ENCODE data around the gene SP3. TPM values are rescaled to one million over a fixed set of nuclear protein-coding genes. Genes with fewer than 3 reads are reported as not detected.

The SP3 gene
- total and polyA plus RNA-seq, 9 of the 15 experiments (the other 6 are each of a cell fraction or from before 2014, with no cell fraction given), result 12.0 to 106 (median 74.9) TPM

- TF ChIP-seq MITF (IDR thresholded peaks at IDR 0.05) (no peak), SLC30A9 (CRISPR knock-in tag; IDR thresholded peaks at IDR 0.05) (no peak), IRF2 (CRISPR knock-in tag; IDR thresholded peaks at IDR 0.05) (no peak), ZNF766 (CRISPR knock-in tag; conservative IDR thresholded peaks at IDR 0.05) (peak; percentile 85), CHD4 (IDR thresholded peaks at IDR 0.05; ENCODE audit: insufficient read depth, insufficient replicate concordance, low read depth, low read length, poor library complexity, severe bottlenecking) (no peak), KAT7 (CRISPR knock-in tag; IDR thresholded peaks at IDR 0.05; ENCODE audit: borderline replicate concordance) (no peak), SRSF7 (optimal IDR thresholded peaks at IDR 0.05; ENCODE audit: low read depth, low read length) (no peak), NCOA1 (IDR thresholded peaks at IDR 0.05; ENCODE audit: low read depth) (no peak), ZNF282 (CRISPR knock-in tag; IDR thresholded peaks at IDR 0.05) (no peak)
- TF ChIP-seq, protein P1, sequence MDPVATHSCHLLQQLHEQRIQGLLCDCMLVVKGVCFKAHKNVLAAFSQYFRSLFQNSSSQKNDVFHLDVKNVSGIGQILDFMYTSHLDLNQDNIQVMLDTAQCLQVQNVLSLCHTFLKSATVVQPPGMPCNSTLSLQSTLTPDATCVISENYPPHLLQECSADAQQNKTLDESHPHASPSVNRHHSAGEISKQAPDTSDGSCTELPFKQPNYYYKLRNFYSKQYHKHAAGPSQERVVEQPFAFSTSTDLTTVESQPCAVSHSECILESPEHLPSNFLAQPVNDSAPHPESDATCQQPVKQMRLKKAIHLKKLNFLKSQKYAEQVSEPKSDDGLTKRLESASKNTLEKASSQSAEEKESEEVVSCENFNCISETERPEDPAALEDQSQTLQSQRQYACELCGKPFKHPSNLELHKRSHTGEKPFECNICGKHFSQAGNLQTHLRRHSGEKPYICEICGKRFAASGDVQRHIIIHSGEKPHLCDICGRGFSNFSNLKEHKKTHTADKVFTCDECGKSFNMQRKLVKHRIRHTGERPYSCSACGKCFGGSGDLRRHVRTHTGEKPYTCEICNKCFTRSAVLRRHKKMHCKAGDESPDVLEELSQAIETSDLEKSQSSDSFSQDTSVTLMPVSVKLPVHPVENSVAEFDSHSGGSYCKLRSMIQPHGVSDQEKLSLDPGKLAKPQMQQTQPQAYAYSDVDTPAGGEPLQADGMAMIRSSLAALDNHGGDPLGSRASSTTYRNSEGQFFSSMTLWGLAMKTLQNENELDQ (CRISPR knock-in tag; IDR thresholded peaks at IDR 0.05; ENCODE audit: borderline replicate concordance), result no peak
- TF ChIP-seq, protein P2, sequence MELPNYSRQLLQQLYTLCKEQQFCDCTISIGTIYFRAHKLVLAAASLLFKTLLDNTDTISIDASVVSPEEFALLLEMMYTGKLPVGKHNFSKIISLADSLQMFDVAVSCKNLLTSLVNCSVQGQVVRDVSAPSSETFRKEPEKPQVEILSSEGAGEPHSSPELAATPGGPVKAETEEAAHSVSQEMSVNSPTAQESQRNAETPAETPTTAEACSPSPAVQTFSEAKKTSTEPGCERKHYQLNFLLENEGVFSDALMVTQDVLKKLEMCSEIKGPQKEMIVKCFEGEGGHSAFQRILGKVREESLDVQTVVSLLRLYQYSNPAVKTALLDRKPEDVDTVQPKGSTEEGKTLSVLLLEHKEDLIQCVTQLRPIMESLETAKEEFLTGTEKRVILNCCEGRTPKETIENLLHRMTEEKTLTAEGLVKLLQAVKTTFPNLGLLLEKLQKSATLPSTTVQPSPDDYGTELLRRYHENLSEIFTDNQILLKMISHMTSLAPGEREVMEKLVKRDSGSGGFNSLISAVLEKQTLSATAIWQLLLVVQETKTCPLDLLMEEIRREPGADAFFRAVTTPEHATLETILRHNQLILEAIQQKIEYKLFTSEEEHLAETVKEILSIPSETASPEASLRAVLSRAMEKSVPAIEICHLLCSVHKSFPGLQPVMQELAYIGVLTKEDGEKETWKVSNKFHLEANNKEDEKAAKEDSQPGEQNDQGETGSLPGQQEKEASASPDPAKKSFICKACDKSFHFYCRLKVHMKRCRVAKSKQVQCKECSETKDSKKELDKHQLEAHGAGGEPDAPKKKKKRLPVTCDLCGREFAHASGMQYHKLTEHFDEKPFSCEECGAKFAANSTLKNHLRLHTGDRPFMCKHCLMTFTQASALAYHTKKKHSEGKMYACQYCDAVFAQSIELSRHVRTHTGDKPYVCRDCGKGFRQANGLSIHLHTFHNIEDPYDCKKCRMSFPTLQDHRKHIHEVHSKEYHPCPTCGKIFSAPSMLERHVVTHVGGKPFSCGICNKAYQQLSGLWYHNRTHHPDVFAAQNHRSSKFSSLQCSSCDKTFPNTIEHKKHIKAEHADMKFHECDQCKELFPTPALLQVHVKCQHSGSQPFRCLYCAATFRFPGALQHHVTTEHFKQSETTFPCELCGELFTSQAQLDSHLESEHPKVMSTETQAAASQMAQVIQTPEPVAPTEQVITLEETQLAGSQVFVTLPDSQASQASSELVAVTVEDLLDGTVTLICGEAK (IDR thresholded peaks at IDR 0.05), result no peak
- TF ChIP-seq, protein P2 (CRISPR knock-in tag; IDR thresholded peaks at IDR 0.05), result no peak
- TF ChIP-seq, protein P3, sequence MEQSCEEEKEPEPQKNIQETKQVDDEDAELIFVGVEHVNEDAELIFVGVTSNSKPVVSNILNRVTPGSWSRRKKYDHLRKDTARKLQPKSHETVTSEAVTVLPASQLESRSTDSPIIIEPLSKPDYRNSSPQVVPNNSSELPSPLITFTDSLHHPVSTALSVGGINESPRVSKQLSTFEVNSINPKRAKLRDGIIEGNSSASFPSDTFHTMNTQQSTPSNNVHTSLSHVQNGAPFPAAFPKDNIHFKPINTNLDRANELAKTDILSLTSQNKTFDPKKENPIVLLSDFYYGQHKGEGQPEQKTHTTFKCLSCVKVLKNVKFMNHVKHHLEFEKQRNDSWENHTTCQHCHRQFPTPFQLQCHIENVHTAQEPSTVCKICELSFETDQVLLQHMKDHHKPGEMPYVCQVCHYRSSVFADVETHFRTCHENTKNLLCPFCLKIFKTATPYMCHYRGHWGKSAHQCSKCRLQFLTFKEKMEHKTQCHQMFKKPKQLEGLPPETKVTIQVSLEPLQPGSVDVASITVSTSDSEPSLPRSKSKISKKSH (CRISPR knock-in tag; IDR thresholded peaks at IDR 0.05), result no peak
Observed at GRCh38 chr2:173891315-173892037, 73.7 kb downstream of the SP3 start (continued).

All from K562 (cell line).